ENCODE data around the gene EML1.

- no peak for TF ChIP-seq CTCF (IDR thresholded peaks at IDR 0.05)
- TF ChIP-seq POLR2A (IDR thresholded peaks at IDR 0.05) = no peak
Observed at GRCh38 chr14:99791476-99792209, 1.6 kb upstream of the EML1 start.

All from body of pancreas (tissue), 4 donors.